GM12873 (cell line): ENCODE measurements around the gene JAK1.

Source experiments
- CTCF ChIP-seq: IDR thresholded peaks from 2 replicates; pipeline ENCODE4 v1.5.1; 2012; ENCODE audit warnings: low read depth, mild to moderate bottlenecking, moderate library complexity, low read length, control low read depth; ENCODE audit not compliant: insufficient read depth; ENCODE audit errors: missing control alignments

The JAK1 gene

DNA sequence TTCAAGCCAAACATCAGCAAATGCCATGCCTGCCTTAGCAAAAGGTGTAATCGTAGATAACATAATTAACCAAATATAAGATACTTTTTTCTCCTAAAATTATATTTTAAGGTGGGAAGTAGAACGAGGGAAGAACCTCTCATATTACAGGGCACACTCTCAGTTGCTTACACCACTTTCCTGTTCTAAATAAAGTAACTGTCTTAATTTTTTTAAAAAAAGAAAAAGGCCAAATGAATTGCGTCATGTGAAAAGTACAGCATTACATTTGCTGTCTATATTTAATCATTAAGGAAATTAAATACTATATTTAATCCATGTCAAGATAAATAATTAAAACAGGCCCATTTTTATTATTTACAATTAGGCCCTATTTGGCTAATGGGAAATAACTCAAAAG lies 23.7 kb downstream of the JAK1 start:
- no peak for TF ChIP-seq CTCF

GRCh38 chr1:64942118-64942517 lies 24.2 kb downstream of the JAK1 start:
- TF ChIP-seq CTCF, result no peak

- TF ChIP-seq CTCF, result no peak
Observed at GRCh38 chr1:64941461-64942117, 24.8 kb downstream of the JAK1 start.

DNA sequence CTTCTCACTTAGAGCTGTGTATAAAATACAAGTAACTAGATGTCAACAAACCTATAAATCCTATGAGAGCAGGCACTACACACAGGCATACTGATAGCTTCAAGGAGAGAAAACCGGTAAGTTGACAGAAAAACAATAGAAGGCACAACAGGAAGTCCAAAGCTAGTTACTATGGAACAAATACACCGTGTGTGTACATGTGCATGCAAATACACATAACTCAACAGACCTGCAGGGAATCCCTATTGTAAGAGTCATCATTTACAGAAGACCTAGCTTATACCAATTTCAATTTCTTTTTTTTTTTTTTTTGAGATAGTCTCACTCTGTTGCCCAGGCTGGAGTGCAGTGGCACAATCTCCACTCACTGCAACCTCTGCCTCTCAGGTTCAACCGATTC lies 26.3 kb downstream of the JAK1 start:
- no peak for TF ChIP-seq CTCF

DNA sequence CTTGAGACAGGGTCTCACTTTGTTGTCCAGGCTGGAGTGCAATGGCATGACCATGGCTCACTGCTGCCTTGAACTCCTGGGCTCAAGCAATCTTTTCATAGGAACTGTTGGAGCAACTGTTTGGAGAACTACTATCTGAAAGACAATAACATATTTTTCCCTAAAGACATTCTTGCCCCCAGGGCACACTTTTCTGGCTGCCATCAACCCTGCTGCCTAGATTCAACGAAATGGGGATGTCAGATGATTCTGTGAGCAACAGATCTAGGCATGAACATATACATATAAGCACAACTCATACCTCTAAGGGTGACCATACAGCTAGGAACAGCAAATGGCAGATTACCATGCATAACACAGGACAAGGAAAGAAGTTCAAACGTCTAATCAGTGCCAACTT lies 27.4 kb downstream of the JAK1 start:
- TF ChIP-seq CTCF, result no peak

GRCh38 chr1:64936956-64937355 lies 29.4 kb downstream of the JAK1 start:
- TF ChIP-seq CTCF, result no peak

DNA sequence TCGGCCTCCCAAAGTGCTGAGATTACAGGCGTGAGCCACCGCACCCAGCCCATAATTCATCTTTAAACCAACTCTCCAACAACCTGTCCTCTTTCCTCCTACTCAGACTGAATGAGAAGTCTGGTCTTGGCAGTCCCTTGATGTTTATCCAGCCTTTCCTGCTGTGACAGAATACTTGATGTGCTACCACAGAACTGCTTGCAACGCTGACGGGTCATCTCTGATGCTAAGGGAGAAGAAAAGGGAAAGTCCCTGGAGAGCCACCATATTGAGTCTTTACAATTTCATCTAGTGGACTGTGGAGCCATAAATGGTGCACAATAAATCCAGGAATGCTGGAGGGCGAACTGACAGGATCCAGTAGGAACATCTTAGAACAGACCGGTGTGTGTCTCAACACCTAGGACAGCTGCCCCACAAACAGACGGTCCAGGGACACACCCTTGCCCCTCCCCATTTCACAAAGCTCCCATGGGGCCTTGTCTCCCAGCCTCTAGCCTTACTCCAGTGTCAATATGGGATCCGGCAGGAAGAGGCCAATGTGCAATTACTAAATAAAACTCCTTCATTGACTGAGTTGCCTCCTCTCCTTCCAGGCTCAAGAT lies 30.7 kb downstream of the JAK1 start:
- TF ChIP-seq CTCF, result no peak
